ENCODE data around the gene ZNF135. TPM values are rescaled to one million over a fixed set of nuclear protein-coding genes. Genes with fewer than 3 reads are reported as not detected.

Gene ZNF135
- total RNA-seq, 2 donors from 2014 or later, result 9.3 to 12.0 TPM

DNA sequence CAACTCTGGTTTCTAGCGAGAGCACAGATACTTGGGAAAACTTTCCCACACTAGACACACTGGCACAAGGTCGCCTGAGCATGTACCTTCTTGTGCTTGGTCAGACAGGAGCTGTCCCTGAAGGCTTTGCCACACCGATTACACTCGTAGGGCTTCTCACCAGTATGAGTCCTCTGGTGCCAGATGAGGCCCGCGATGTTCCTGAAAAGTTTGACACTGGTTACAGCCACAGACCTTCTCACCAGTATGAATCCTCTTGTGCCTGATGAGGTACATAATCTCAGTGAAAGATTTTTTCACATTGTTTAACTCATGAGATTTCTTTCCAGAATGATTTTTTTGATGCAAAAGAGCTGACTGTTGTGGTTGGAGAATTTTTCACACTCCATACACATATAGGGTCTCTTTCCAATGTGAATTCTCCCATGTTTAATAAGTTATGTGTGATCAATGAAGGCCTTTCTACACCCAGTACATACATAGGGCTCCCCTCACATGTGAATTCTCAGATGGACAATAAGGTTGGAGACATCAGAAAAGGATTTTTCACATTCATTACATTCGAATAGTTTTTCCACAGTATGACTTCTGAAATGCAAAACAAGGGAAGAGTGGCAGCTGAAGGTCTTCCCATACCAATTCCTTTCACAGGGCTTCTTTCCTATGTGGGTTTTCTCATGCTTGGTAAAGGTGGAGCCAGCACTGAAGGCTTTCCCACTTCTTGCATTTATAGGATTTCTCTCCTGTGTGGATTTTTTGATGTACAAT lies 48.9 kb downstream of the ZNF135 start:
- H3K27me3 Mint-ChIP-seq (ENCODE audit: insufficient read depth), result peaks cover 3% of the 10 kb centered on the region
- peaks cover 91% of the 10 kb centered on the region for H3K9me3 Mint-ChIP-seq
- TF ChIP-seq, protein P1, sequence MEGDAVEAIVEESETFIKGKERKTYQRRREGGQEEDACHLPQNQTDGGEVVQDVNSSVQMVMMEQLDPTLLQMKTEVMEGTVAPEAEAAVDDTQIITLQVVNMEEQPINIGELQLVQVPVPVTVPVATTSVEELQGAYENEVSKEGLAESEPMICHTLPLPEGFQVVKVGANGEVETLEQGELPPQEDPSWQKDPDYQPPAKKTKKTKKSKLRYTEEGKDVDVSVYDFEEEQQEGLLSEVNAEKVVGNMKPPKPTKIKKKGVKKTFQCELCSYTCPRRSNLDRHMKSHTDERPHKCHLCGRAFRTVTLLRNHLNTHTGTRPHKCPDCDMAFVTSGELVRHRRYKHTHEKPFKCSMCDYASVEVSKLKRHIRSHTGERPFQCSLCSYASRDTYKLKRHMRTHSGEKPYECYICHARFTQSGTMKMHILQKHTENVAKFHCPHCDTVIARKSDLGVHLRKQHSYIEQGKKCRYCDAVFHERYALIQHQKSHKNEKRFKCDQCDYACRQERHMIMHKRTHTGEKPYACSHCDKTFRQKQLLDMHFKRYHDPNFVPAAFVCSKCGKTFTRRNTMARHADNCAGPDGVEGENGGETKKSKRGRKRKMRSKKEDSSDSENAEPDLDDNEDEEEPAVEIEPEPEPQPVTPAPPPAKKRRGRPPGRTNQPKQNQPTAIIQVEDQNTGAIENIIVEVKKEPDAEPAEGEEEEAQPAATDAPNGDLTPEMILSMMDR (conservative IDR thresholded peaks at IDR 0.05), result no peak
- Histone ChIP-seq H3K9ac (ENCODE audit: extremely low read depth, low read length, poor library complexity, severe bottlenecking) (no peak overlapping the region), H3K36me3 (ENCODE audit: control insufficient read depth, insufficient read depth, low read length) (no peaks in the 10 kb centered on the region), H3K27ac (ENCODE audit: low read depth, low read length) (no peak overlapping the region), H3K4me3 (ENCODE audit: low read length) (peak overlapping the region; percentile 18), H3K9me3 (ENCODE audit: control insufficient read depth, low read length) (peaks cover 67% of the 10 kb centered on the region), H3K4me1 (ENCODE audit: control insufficient read depth, insufficient read depth, low read length) (no peaks in the 10 kb centered on the region), H3K27me3 (ENCODE audit: control insufficient read depth, insufficient read depth, low read length, poor library complexity, severe bottlenecking) (no peaks in the 10 kb centered on the region)
- no peak for DNase-seq
- H3K27ac Mint-ChIP-seq, result no peak overlapping the region
- whole genome bisulfite sequencing, 2 experiments (ENCODE audit: insufficient coverage in 1 of 2, insufficient read length in 1 of 2), result 68 to 92% methylated on average over 4 to 7 of the region's 7 CpGs
- no peak overlapping the region for H3K4me3 Mint-ChIP-seq
- no peaks in the 10 kb centered on the region for H3K4me1 Mint-ChIP-seq
- H3K36me3 Mint-ChIP-seq (ENCODE audit: low read depth), result peaks cover 4% of the 10 kb centered on the region

- Histone ChIP-seq H3K27ac (ENCODE audit: low read depth, low read length) (no peak overlapping the region), H3K9me3 (ENCODE audit: control insufficient read depth, low read length) (peaks cover 62% of the 10 kb centered on the region), H3K27me3 (ENCODE audit: control insufficient read depth, insufficient read depth, low read length, poor library complexity, severe bottlenecking) (no peaks in the 10 kb centered on the region), H3K9ac (ENCODE audit: extremely low read depth, low read length, poor library complexity, severe bottlenecking) (no peak overlapping the region), H3K36me3 (ENCODE audit: control insufficient read depth, insufficient read depth, low read length) (no peaks in the 10 kb centered on the region), H3K4me1 (ENCODE audit: control insufficient read depth, insufficient read depth, low read length) (no peaks in the 10 kb centered on the region), H3K4me3 (ENCODE audit: low read length) (peak overlapping the region; percentile 18)
- no peak overlapping the region for H3K4me3 Mint-ChIP-seq
- H3K36me3 Mint-ChIP-seq (ENCODE audit: low read depth), result peaks cover under 1% of the 10 kb centered on the region
- H3K27ac Mint-ChIP-seq, result no peak overlapping the region
- H3K9me3 Mint-ChIP-seq, result peaks cover 91% of the 10 kb centered on the region
- H3K4me1 Mint-ChIP-seq, result no peaks in the 10 kb centered on the region
- peaks cover 3% of the 10 kb centered on the region for H3K27me3 Mint-ChIP-seq (ENCODE audit: insufficient read depth)
- DNase-seq, result no peak
- 62 to 66% methylated on average over 3 of the region's 3 CpGs for WGBS, 2 experiments (ENCODE audit: insufficient coverage in 1 of 2, insufficient read length in 1 of 2)
- TF ChIP-seq, protein P1 (conservative IDR thresholded peaks at IDR 0.05), result no peak
Measured at GRCh38 chr19:58108546-58108817, 49.4 kb downstream of the ZNF135 start.

GRCh38 chr19:58117841-58118575 lies 58.9 kb downstream of the ZNF135 start:
- H3K9me3 ChIP-seq (ENCODE audit: control insufficient read depth, low read length), result peaks cover 62% of the 10 kb centered on the region
- DNase-seq, result no peak
- Mint-ChIP-seq H3K4me1 (no peaks in the 10 kb centered on the region), H3K4me3 (no peak overlapping the region), H3K27me3 (ENCODE audit: insufficient read depth) (peaks cover 13% of the 10 kb centered on the region), H3K9me3 (peaks cover 85% of the 10 kb centered on the region), H3K36me3 (ENCODE audit: low read depth) (no peaks in the 10 kb centered on the region), H3K27ac (no peak overlapping the region)
- no peaks in the 10 kb centered on the region for H3K4me1 ChIP-seq (ENCODE audit: control insufficient read depth, insufficient read depth, low read length)
- TF ChIP-seq, protein P1 (conservative IDR thresholded peaks at IDR 0.05), result no peak
- no peak overlapping the region for H3K27ac ChIP-seq (ENCODE audit: low read depth, low read length)
- H3K36me3 ChIP-seq (ENCODE audit: control insufficient read depth, insufficient read depth, low read length), result no peaks in the 10 kb centered on the region
- H3K4me3 ChIP-seq (ENCODE audit: low read length), result no peak overlapping the region
- no peaks in the 10 kb centered on the region for H3K27me3 ChIP-seq (ENCODE audit: control insufficient read depth, insufficient read depth, low read length, poor library complexity, severe bottlenecking)
- WGBS, 2 experiments (ENCODE audit: insufficient coverage in 1 of 2, insufficient read length in 1 of 2), result 84 to 91% methylated on average over 33 to 76 of the region's 77 CpGs
- H3K9ac ChIP-seq (ENCODE audit: extremely low read depth, low read length, poor library complexity, severe bottlenecking), result no peak overlapping the region

Measured in endodermal cell (in vitro differentiated cells).